H9 (cell line): ENCODE results near the gene ZFPM1. TPM values are rescaled to one million over a fixed set of nuclear protein-coding genes. Genes with fewer than 3 reads are reported as not detected.

Source experiments
- DNase-seq: peaks from one replicate; pipeline ENCODE4 v3.0.0-alpha.2; 2017
- H2AFZ ChIP-seq: one replicate; pipeline ENCODE4 v1.6.1; 2013; ENCODE audit warnings: mild to moderate bottlenecking, low read length, control low read depth, moderate library complexity
- H2AK5ac ChIP-seq: 2 replicates; pipeline ENCODE4 v1.6.1; 2013; ENCODE audit warnings: low read length, control low read depth, mixed read lengths; ENCODE audit not compliant: insufficient read length
- H2BK120ac ChIP-seq: one replicate; pipeline ENCODE4 v1.6.1; 2013; ENCODE audit warnings: low read depth, mild to moderate bottlenecking, low read length, control low read depth, inconsistent platforms; ENCODE audit not compliant: poor library complexity, severe bottlenecking
- H2BK12ac ChIP-seq: 2 replicates; pipeline ENCODE4 v1.6.1; 2013; ENCODE audit warnings: low read length, control low read depth, mixed read lengths, low read depth; ENCODE audit not compliant: insufficient read length
- H2BK15ac ChIP-seq: 2 replicates; pipeline ENCODE4 v1.6.1; 2013; ENCODE audit warnings: low read depth, low read length, control low read depth
- H2BK20ac ChIP-seq: one replicate; pipeline ENCODE4 v1.6.1; 2013; ENCODE audit warnings: low read depth, mild to moderate bottlenecking, low read length, control low read depth, inconsistent platforms; ENCODE audit not compliant: poor library complexity, severe bottlenecking
- H2BK5ac ChIP-seq: 2 replicates; pipeline ENCODE4 v1.6.1; 2013; ENCODE audit warnings: low read length, control low read depth, mixed read lengths; ENCODE audit not compliant: insufficient read length
- H3K14ac ChIP-seq: 2 replicates; pipeline ENCODE4 v1.6.1; 2013; ENCODE audit warnings: low read length, control low read depth; ENCODE audit not compliant: insufficient read depth
- H3K18ac ChIP-seq: 2 replicates; pipeline ENCODE4 v1.6.1; 2013; ENCODE audit warnings: low read depth, mild to moderate bottlenecking, mixed read lengths, low read length, control low read depth; ENCODE audit not compliant: insufficient read length
- H3K23ac ChIP-seq: 2 replicates; pipeline ENCODE4 v1.6.1; 2013; ENCODE audit warnings: low read length, control low read depth, mixed read lengths, low read depth; ENCODE audit not compliant: insufficient read length
- H3K23me2 ChIP-seq: 2 replicates; pipeline ENCODE4 v1.6.1; 2013; ENCODE audit warnings: low read depth, mild to moderate bottlenecking, mixed read lengths, low read length, control low read depth; ENCODE audit not compliant: insufficient read length, poor library complexity, severe bottlenecking
- H3K27ac ChIP-seq: 2 replicates; pipeline ENCODE4 v1.5.1; 2013; ENCODE audit warnings: low read length, control low read depth, mixed read lengths, low read depth; ENCODE audit not compliant: insufficient read length
- H3K27me3 ChIP-seq: 2 replicates; pipeline ENCODE4 v1.6.1; 2013; ENCODE audit warnings: low read length, control low read depth, inconsistent platforms; ENCODE audit not compliant: insufficient read depth
- H3K4ac ChIP-seq: 2 replicates; pipeline ENCODE4 v1.6.1; 2013; ENCODE audit warnings: low read depth, mild to moderate bottlenecking, control low read depth, inconsistent platforms, low read length, moderate library complexity
- H3K4me1 ChIP-seq: 2 replicates; pipeline ENCODE4 v1.6.1; 2013; ENCODE audit warnings: low read length, control low read depth, inconsistent platforms; ENCODE audit not compliant: insufficient read depth
- H3K4me2 ChIP-seq: 2 replicates; pipeline ENCODE4 v1.6.1; 2013; ENCODE audit warnings: low read length, control low read depth, mixed read lengths; ENCODE audit not compliant: insufficient read length, insufficient read depth
- H3K56ac ChIP-seq: 2 replicates; pipeline ENCODE4 v1.6.1; 2013; ENCODE audit warnings: low read depth, mild to moderate bottlenecking, mixed read lengths, low read length, control low read depth; ENCODE audit not compliant: insufficient read length
- H3K79me1 ChIP-seq: 2 replicates; pipeline ENCODE4 v1.6.1; 2013; ENCODE audit warnings: low read depth, mild to moderate bottlenecking, moderate library complexity, low read length, control low read depth, inconsistent platforms; ENCODE audit not compliant: insufficient read depth, poor library complexity, severe bottlenecking
- H3K79me2 ChIP-seq: 2 replicates; pipeline ENCODE4 v1.6.1; 2013; ENCODE audit warnings: low read length, control low read depth, inconsistent platforms; ENCODE audit not compliant: insufficient read depth
- H3K9ac ChIP-seq: 2 replicates; pipeline ENCODE4 v1.6.1; 2013; ENCODE audit warnings: low read length, control low read depth, mixed read lengths; ENCODE audit not compliant: insufficient read length; ENCODE audit errors: extremely low read depth
- H3K9me3 ChIP-seq: one replicate; pipeline ENCODE4 v1.6.1; 2013; ENCODE audit warnings: low read depth, low read length, inconsistent platforms; ENCODE audit not compliant: control insufficient read depth
- H3T11ph ChIP-seq: one replicate; pipeline ENCODE4 v1.6.1; 2013; ENCODE audit warnings: mild to moderate bottlenecking, low read length, control low read depth, inconsistent platforms
- H4K20me1 ChIP-seq: one replicate; pipeline ENCODE4 v1.6.1; 2013; ENCODE audit not compliant: control insufficient read depth, insufficient read length, insufficient read depth
- H4K5ac ChIP-seq: 2 replicates; pipeline ENCODE4 v1.6.1; 2013; ENCODE audit warnings: low read depth, mild to moderate bottlenecking, mixed read lengths, low read length, control low read depth; ENCODE audit not compliant: insufficient read length
- H4K8ac ChIP-seq: replicated peaks from 2 replicates; pipeline ENCODE4 v1.6.1; 2013; ENCODE audit warnings: low read length, control low read depth, mixed read lengths, low read depth; ENCODE audit not compliant: insufficient read length
- H4K91ac ChIP-seq: 2 replicates; pipeline ENCODE4 v1.6.1; 2013; ENCODE audit warnings: low read depth, mild to moderate bottlenecking, moderate library complexity, mixed read lengths, low read length, control low read depth; ENCODE audit not compliant: insufficient read length
- H3K27ac Mint-ChIP-seq, 3 experiments: 2 replicates in 2 of 3; 3 replicates in 1 of 3; pipeline ENCODE4 v1.8.0; 2020 to 2021; ENCODE audit warnings: mixed read lengths in 3 of 3, mild to moderate bottlenecking in 1 of 3, moderate library complexity in 1 of 3
- H3K27me3 Mint-ChIP-seq: 2 replicates; pipeline ENCODE4 v1.8.0; 2021; ENCODE audit warnings: low read depth, mild to moderate bottlenecking, moderate library complexity, mixed read lengths
- H3K36me3 Mint-ChIP-seq, 3 experiments: 2 replicates in 2 of 3; 3 replicates in 1 of 3; pipeline ENCODE4 v1.8.0; 2020 to 2021; ENCODE audit warnings: low read depth in 3 of 3, mixed read lengths in 3 of 3; ENCODE audit not compliant: insufficient read depth in 1 of 3
- H3K4me1 Mint-ChIP-seq, 2 experiments: 2 replicates each; pipeline ENCODE4 v1.8.0; 2020; ENCODE audit warnings: mixed read lengths in 2 of 2
- H3K4me3 Mint-ChIP-seq, 2 experiments: 2 replicates in 1 of 2; 3 replicates in 1 of 2; pipeline ENCODE4 v1.8.0; 2020 to 2021; ENCODE audit warnings: mild to moderate bottlenecking in 2 of 2, mixed read lengths in 2 of 2, moderate library complexity in 1 of 2
- H3K9me3 Mint-ChIP-seq, 2 experiments: 2 replicates in 1 of 2; 3 replicates in 1 of 2; pipeline ENCODE4 v1.8.0; 2020; ENCODE audit warnings: mild to moderate bottlenecking in 2 of 2, mixed read lengths in 2 of 2, moderate library complexity in 1 of 2
- WGBS: extraction: QIAGEN DNeasy Blood & Tissue Kit; methylation state at CpG from one replicate; pipeline ENCODE4 v1.1.7; 2013; ENCODE audit warnings: missing lambda C conversion rate, low lambda C conversion rate, mixed read lengths; ENCODE audit not compliant: insufficient read length; ENCODE audit errors: extremely low coverage; 5-methylcytosine and 5-hydroxymethylcytosine counted together
- total RNA-seq: library from RNA; stranded (reverse); gene quantifications from 2 replicates; pipeline ENCODE4 v1.2.1, GENCODE V29; 2021
- TF ChIP-seq, protein P1 (sequence below): fragments of 200-600 bp; sonication (generic); conservative IDR thresholded peaks from 3 replicates; pipeline ENCODE4 v1.8.0; 2021; ENCODE audit warnings: antibody characterized with exemption, mild to moderate bottlenecking

ZFPM1 gene
- total RNA-seq, 1 experiment from 2014 or later = 3.6 TPM

GRCh38 chr16:88428156-88428555, 24.9 kb upstream of the ZFPM1 start:
- Histone ChIP-seq H3K27ac (no peak overlapping the region), H2AFZ (no peak overlapping the region), H3K4me2 (no peak overlapping the region), H2BK5ac (no peak overlapping the region), H3K23ac (no peak overlapping the region), H3K14ac (no peak overlapping the region), H3K79me1 (no peaks in the 10 kb centered on the region), H3K56ac (no peak overlapping the region), H3K23me2 (peaks cover 2% of the 10 kb centered on the region), H4K8ac (no peak overlapping the region), H2BK20ac (no peak overlapping the region), H3K4ac (no peak overlapping the region), H3T11ph (no peak overlapping the region), H4K20me1 (no peaks in the 10 kb centered on the region), H3K9me3 (no peaks in the 10 kb centered on the region), H2BK12ac (no peak overlapping the region), H4K5ac (no peak overlapping the region), H2BK120ac (no peak overlapping the region), H3K18ac (no peak overlapping the region), H4K91ac (no peak overlapping the region), H3K27me3 (no peaks in the 10 kb centered on the region), H3K4me1 (no peaks in the 10 kb centered on the region), H2BK15ac (no peak overlapping the region), H3K9ac (no peak overlapping the region), H3K79me2 (no peaks in the 10 kb centered on the region), H2AK5ac (no peak overlapping the region)
- H3K9me3 Mint-ChIP-seq = no peaks in the 10 kb centered on the region
- H3K4me3 Mint-ChIP-seq = no peak overlapping the region
- DNase-seq = no peak
- H3K36me3 Mint-ChIP-seq = no peaks in the 10 kb centered on the region
- TF ChIP-seq, protein P1, sequence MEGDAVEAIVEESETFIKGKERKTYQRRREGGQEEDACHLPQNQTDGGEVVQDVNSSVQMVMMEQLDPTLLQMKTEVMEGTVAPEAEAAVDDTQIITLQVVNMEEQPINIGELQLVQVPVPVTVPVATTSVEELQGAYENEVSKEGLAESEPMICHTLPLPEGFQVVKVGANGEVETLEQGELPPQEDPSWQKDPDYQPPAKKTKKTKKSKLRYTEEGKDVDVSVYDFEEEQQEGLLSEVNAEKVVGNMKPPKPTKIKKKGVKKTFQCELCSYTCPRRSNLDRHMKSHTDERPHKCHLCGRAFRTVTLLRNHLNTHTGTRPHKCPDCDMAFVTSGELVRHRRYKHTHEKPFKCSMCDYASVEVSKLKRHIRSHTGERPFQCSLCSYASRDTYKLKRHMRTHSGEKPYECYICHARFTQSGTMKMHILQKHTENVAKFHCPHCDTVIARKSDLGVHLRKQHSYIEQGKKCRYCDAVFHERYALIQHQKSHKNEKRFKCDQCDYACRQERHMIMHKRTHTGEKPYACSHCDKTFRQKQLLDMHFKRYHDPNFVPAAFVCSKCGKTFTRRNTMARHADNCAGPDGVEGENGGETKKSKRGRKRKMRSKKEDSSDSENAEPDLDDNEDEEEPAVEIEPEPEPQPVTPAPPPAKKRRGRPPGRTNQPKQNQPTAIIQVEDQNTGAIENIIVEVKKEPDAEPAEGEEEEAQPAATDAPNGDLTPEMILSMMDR = no peak
- no peaks in the 10 kb centered on the region for H3K4me1 Mint-ChIP-seq
- H3K27ac Mint-ChIP-seq = no peak overlapping the region
- H3K27me3 Mint-ChIP-seq = no peaks in the 10 kb centered on the region
- WGBS = no CpG with 5 or more reads among the region's 19 CpGs
